ENCODE data around the gene RNF114.
A peak's percentile ranks its signal among the peaks of the same experiment; 100 is the strongest.

The RNF114 gene

GRCh38 chr20:49910340-49910706, 25.9 kb upstream of the RNF114 start:
- H3K4me3 ChIP-seq (ENCODE audit: control insufficient read depth, low read depth, low read length), result no peak overlapping the region
- TF ChIP-seq CTCF (conservative IDR thresholded peaks at IDR 0.05; ENCODE audit: control insufficient read depth, insufficient read depth, low read depth, low read length), result no peak
- DNase-seq (ENCODE audit: low read depth), result no peak

GRCh38 chr20:49913399-49914047, 22.7 kb upstream of the RNF114 start:
- TF ChIP-seq CTCF (conservative IDR thresholded peaks at IDR 0.05; ENCODE audit: control insufficient read depth, insufficient read depth, low read depth, low read length), result no peak
- no peak overlapping the region for H3K4me3 ChIP-seq (ENCODE audit: control insufficient read depth, low read depth, low read length)
- DNase-seq (ENCODE audit: low read depth), result no peak

GRCh38 chr20:49914310-49915117, 21.7 kb upstream of the RNF114 start:
- H3K4me3 ChIP-seq (ENCODE audit: control insufficient read depth, low read depth, low read length), result peak overlapping the region; percentile 95
- no peak for DNase-seq (ENCODE audit: low read depth)
- TF ChIP-seq CTCF (conservative IDR thresholded peaks at IDR 0.05; ENCODE audit: control insufficient read depth, insufficient read depth, low read depth, low read length), result peak; percentile 4

GRCh38 chr20:49915118-49915379, 21.1 kb upstream of the RNF114 start:
- H3K4me3 ChIP-seq (ENCODE audit: control insufficient read depth, low read depth, low read length), result peak overlapping the region; percentile 95
- DNase-seq (ENCODE audit: low read depth), result no peak
- no peak for TF ChIP-seq CTCF (conservative IDR thresholded peaks at IDR 0.05; ENCODE audit: control insufficient read depth, insufficient read depth, low read depth, low read length)

GRCh38 chr20:49915380-49916145, 20.6 kb upstream of the RNF114 start, which contains the start of gene SPATA2:
Gene SPATA2 (minus strand): TSS chr20:49915529. CDS start chr20:49908490, 7,039 bp downstream.
- H3K4me3 ChIP-seq (ENCODE audit: control insufficient read depth, low read depth, low read length), result peak within 1 kb of the TSS; percentile 95
- DNase-seq (ENCODE audit: low read depth), result peak; percentile 95
- TF ChIP-seq CTCF (conservative IDR thresholded peaks at IDR 0.05; ENCODE audit: control insufficient read depth, insufficient read depth, low read depth, low read length), result no peak

GRCh38 chr20:49916146-49917002, 19.8 kb upstream of the RNF114 start:
- peak; percentile 52 for DNase-seq (ENCODE audit: low read depth)
- no peak for TF ChIP-seq CTCF (conservative IDR thresholded peaks at IDR 0.05; ENCODE audit: control insufficient read depth, insufficient read depth, low read depth, low read length)
- peak overlapping the region; percentile 95 for H3K4me3 ChIP-seq (ENCODE audit: control insufficient read depth, low read depth, low read length)
